B cell (primary cell): ENCODE data around the gene PROCR. TPM values are rescaled to one million over a fixed set of nuclear protein-coding genes. Genes with fewer than 3 reads are reported as not detected.

ENCODE experiments used
- ATAC-seq: fragments of 200-7000 bp; cut with Tn5 transposase; one replicate; pipeline ENCODE4 v1.10.0; 2021; ENCODE audit warnings: low read depth, mild to moderate bottlenecking, moderate number of reproducible peaks, moderate library complexity
- CTCF ChIA-PET: fragments of 350-600 bp; sonication (Branson Sonifier 250); formaldehyde crosslinking; loops from one replicate; lab custom pipeline; 2021; ENCODE audit warnings: antibody characterized with exemption, inconsistent platforms; lab: Charles Lee
- POLR2A ChIA-PET: fragments of 350-600 bp; sonication (Branson Sonifier 250); formaldehyde crosslinking; loops from one replicate; lab custom pipeline; 2021; ENCODE audit warnings: antibody characterized with exemption; lab: Charles Lee
- DNase-seq: peaks from one replicate; pipeline ENCODE4 v3.0.0; 2013
- H2AFZ ChIP-seq: 2 replicates; pipeline ENCODE4 v1.6.1; 2012; ENCODE audit warnings: mild to moderate bottlenecking, low read depth, low read length; ENCODE audit not compliant: insufficient read depth, poor library complexity, severe bottlenecking
- H3K27ac ChIP-seq, 2 donors: 1 replicate in 1 of 2; 2 replicates in 1 of 2; pipeline ENCODE4 v1.5.1; 2012 to 2013; ENCODE audit warnings: low read length in 2 of 2, mild to moderate bottlenecking in 2 of 2, moderate library complexity in 1 of 2
- H3K27me3 ChIP-seq, 4 experiments: fragments of 200-600 bp in 1 of 4; sonication (generic) in 1 of 4; replicated peaks in 1 of 4; 1 replicate in 2 of 4; 2 replicates in 2 of 4; pipeline versions ENCODE4 v1.6.1 to v1.7.0; 2013 to 2016; ENCODE audit warnings: low read length in 3 of 4, mild to moderate bottlenecking in 2 of 4, mixed read lengths in 1 of 4, moderate library complexity in 1 of 4; ENCODE audit not compliant: insufficient read depth in 4 of 4, control insufficient read depth in 3 of 4; ENCODE audit errors: control extremely low read depth in 1 of 4
- H3K36me3 ChIP-seq, 2 experiments: replicated peaks in 1 of 2; 1 replicate in 1 of 2; 2 replicates in 1 of 2; pipeline versions ENCODE4 v1.6.1 to v1.7.1; 2013; ENCODE audit warnings: low read length in 1 of 2; ENCODE audit not compliant: insufficient read depth in 2 of 2, control insufficient read depth in 1 of 2; ENCODE audit errors: control extremely low read depth in 1 of 2, extremely low read depth in 1 of 2
- H3K4me1 ChIP-seq, 2 donors: fragments of 200-600 bp in 1 of 2; sonication (generic) in 1 of 2; 1 replicate in 1 of 2; 2 replicates in 1 of 2; pipeline versions ENCODE4 v1.5.1 to v1.6.1; 2013 to 2017; ENCODE audit warnings: low read length in 2 of 2; ENCODE audit not compliant: control insufficient read depth in 2 of 2, insufficient read depth in 2 of 2
- H3K4me2 ChIP-seq: replicated peaks from 2 replicates; pipeline ENCODE3; 2012; ENCODE audit warnings: mild to moderate bottlenecking, low read depth, low read length; ENCODE audit not compliant: poor library complexity, severe bottlenecking
- H3K4me3 ChIP-seq, 5 experiments: fragments of 200-600 bp in 1 of 5; sonication (generic) in 1 of 5; 1 replicate in 3 of 5; 2 replicates in 2 of 5; pipeline versions ENCODE4 v1.5.1 to v1.7.0; 2011 to 2016; ENCODE audit warnings: low read length in 4 of 5, mild to moderate bottlenecking in 4 of 5, low read depth in 2 of 5, control low read depth in 1 of 5, moderate library complexity in 1 of 5; ENCODE audit not compliant: insufficient read depth in 1 of 5; ENCODE audit errors: control extremely low read depth in 1 of 5, extremely low read depth in 1 of 5
- H3K79me2 ChIP-seq: fragments of 200-600 bp; sonication (generic); one replicate; pipeline ENCODE4 v1.6.0; 2016; ENCODE audit warnings: low read length; ENCODE audit not compliant: control insufficient read depth, insufficient read depth
- H3K9ac ChIP-seq: fragments of 200-600 bp; sonication (generic); 2 replicates; pipeline ENCODE4 v1.6.1; 2017; ENCODE audit warnings: mild to moderate bottlenecking, low read length, moderate library complexity
- H3K9me3 ChIP-seq, 3 donors: one replicate each; pipeline versions ENCODE4 v1.6.1 to v1.7.1; 2013; ENCODE audit warnings: low read length in 2 of 3; ENCODE audit not compliant: control insufficient read depth in 2 of 3, insufficient read depth in 1 of 3; ENCODE audit errors: control extremely low read depth in 1 of 3
- H4K20me1 ChIP-seq: 2 replicates; pipeline ENCODE4 v1.6.0; 2012; ENCODE audit warnings: mild to moderate bottlenecking, low read length; ENCODE audit not compliant: insufficient read depth, control insufficient read depth, poor library complexity, severe bottlenecking
- H3K27ac Mint-ChIP-seq: one replicate; pipeline ENCODE4 v1.8.0; 2021; ENCODE audit warnings: mixed read lengths
- H3K27me3 Mint-ChIP-seq: one replicate; pipeline ENCODE4 v1.8.0; 2021; ENCODE audit warnings: mixed read lengths
- H3K4me1 Mint-ChIP-seq: one replicate; pipeline ENCODE4 v1.8.0; 2021; ENCODE audit warnings: mixed read lengths
- H3K4me3 Mint-ChIP-seq: one replicate; pipeline ENCODE4 v1.8.0; 2021; ENCODE audit warnings: mixed read lengths
- H3K9me3 Mint-ChIP-seq: one replicate; pipeline ENCODE4 v1.8.0; 2022; ENCODE audit warnings: mixed read lengths; ENCODE audit not compliant: insufficient read depth
- EZH2 ChIP-seq: IDR thresholded peaks from 2 replicates; pipeline ENCODE4 v1.6.1; 2012; ENCODE audit warnings: borderline replicate concordance, low read depth, mild to moderate bottlenecking, moderate library complexity, low read length; ENCODE audit not compliant: insufficient read depth, poor library complexity, severe bottlenecking
- WGBS: methylation state at CpG from one replicate; pipeline ENCODE4 v1.1.5; 2013; ENCODE audit warnings: missing lambda C conversion rate; ENCODE audit not compliant: insufficient coverage; 5-methylcytosine and 5-hydroxymethylcytosine counted together
- intact Hi-C: fragments of 100-400 bp; cut with micrococcal nuclease; formaldehyde crosslinking; loops from one replicate; pipeline ENCODE4 v1.10.0; 2022
- polyA plus RNA-seq: library from polyadenylated mRNA; depleted of rRNA; stranded (reverse); fragments of >200 nt; gene quantifications from 2 replicates; pipeline ENCODE4 v1.2.3, GENCODE V29; 2012
- total RNA-seq, 2 donors: library from RNA; stranded (reverse); fragments of 120-200 nt in 1 of 2; gene quantifications; 1 replicate in 1 of 2; 2 replicates in 1 of 2; pipeline versions ENCODE4 v1.2.3 to v1.2.4, GENCODE V29; 2013 to 2022
- TF ChIP-seq, protein P1 (sequence below): fragments of 200-600 bp; IDR thresholded peaks from one replicate; pipeline ENCODE4 v1.8.0; 2022; ENCODE audit warnings: antibody characterized with exemption, mild to moderate bottlenecking

The PROCR gene
- total and polyA plus RNA-seq, 2 donors (not counting 1 experiment from before 2014, with no cell fraction given), result 0.30 to 0.57 TPM

DNA sequence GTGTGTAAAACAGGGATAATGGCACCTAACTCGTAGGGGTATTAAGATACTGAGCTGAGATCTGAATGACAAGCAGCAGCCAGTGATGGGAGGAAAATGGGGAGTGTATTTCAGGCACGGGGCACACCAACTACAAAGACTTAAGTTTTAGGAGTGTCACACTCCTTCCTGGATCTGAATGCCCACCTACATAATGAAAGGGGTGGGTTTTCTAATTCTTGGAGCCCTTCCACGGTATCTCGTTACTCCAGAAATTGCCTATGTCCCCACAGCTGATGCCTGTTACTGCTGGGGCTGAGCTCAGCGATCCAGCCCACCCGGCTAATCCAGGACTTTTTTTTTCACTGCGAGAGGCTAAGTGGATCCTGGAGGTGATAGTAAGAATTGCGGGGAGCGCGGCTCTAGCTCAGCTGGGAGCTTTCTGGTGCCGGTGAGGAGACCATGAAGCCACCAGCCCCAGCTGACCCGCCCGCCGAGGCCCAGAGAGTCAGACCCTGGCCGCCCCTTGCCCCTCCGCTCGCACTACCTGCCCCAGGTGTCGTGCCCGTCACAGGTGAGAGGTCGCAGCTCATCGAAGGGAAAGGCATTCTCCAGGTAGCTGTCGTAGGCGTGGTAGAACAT, 25.5 kb upstream of the PROCR start:
- intact Hi-C loops, result loop anchor here (5.0 to 10.0 kb wide), 6 partner anchors 136 to 471 kb away; partner anchors contain the start of genes EIF6, ERGIC3, SPAG4 and TP53INP2
- peaks cover 39% of the 10 kb centered on the region for H3K4me1 Mint-ChIP-seq
- no peak for ATAC-seq
- H3K4me3 Mint-ChIP-seq, result peak overlapping the region; percentile 96
- H3K9ac ChIP-seq, result peak overlapping the region; percentile 71
- ChIA-PET CTCF (interaction anchor here (2.2 to 4.2 kb wide), 2 partner anchors 51 to 62 kb away, joined by 23 to 34 read pairs; no protein-coding TSS in a partner anchor), POLR2A (interaction anchor here (0.7 kb wide), 1 partner anchor 131 kb away, joined by 3 read pairs; the partner anchor contains the start of gene MMP24OS)
- peak overlapping the region; percentile 94 for H3K27ac Mint-ChIP-seq
- 5% methylated on average over 21 of the region's 23 CpGs for WGBS
- H3K9me3 ChIP-seq, result no peaks in the 10 kb centered on the region
- H3K9me3 Mint-ChIP-seq, result no peaks in the 10 kb centered on the region
- no peaks in the 10 kb centered on the region for H3K27me3 Mint-ChIP-seq
- no peak for DNase-seq
- peak overlapping the region; percentile 79 to 89 for H3K27ac ChIP-seq
- peaks cover 33 to 43% of the 10 kb centered on the region in 2 donors for H3K4me1 ChIP-seq
- H3K27me3 ChIP-seq, result no peaks in the 10 kb centered on the region
- H3K36me3 ChIP-seq, result peaks cover 2 to 24% of the 10 kb centered on the region in 2 experiments
- no peak for TF ChIP-seq EZH2
- TF ChIP-seq, protein P1, sequence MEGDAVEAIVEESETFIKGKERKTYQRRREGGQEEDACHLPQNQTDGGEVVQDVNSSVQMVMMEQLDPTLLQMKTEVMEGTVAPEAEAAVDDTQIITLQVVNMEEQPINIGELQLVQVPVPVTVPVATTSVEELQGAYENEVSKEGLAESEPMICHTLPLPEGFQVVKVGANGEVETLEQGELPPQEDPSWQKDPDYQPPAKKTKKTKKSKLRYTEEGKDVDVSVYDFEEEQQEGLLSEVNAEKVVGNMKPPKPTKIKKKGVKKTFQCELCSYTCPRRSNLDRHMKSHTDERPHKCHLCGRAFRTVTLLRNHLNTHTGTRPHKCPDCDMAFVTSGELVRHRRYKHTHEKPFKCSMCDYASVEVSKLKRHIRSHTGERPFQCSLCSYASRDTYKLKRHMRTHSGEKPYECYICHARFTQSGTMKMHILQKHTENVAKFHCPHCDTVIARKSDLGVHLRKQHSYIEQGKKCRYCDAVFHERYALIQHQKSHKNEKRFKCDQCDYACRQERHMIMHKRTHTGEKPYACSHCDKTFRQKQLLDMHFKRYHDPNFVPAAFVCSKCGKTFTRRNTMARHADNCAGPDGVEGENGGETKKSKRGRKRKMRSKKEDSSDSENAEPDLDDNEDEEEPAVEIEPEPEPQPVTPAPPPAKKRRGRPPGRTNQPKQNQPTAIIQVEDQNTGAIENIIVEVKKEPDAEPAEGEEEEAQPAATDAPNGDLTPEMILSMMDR, result no peak
- H3K79me2 ChIP-seq, result peaks cover 35% of the 10 kb centered on the region
- peak overlapping the region; percentile 69 to 94 (median 90) for H3K4me3 ChIP-seq
- peaks cover 19% of the 10 kb centered on the region for H4K20me1 ChIP-seq
- peak overlapping the region; percentile 92 for H3K4me2 ChIP-seq
- peak overlapping the region; percentile 82 for H2AFZ ChIP-seq
